Measurements from ENCODE around the gene SKAP1.
"Not testable (repeated sequence)": the region's sequence is repeated elsewhere in the genome, so short reads cannot be mapped to it uniquely, and the experiment has no call there.

The SKAP1 gene

GRCh38 chr17:48348352-48348751 lies 81.7 kb downstream of the SKAP1 start:
- Mint-ChIP-seq H3K4me3 (no peak overlapping the region), H3K36me3 (ENCODE audit: low read depth) (no peaks in the 10 kb centered on the region), H3K27ac (no peak overlapping the region), H3K27me3 (ENCODE audit: low read depth, poor library complexity) (peaks cover 4% of the 10 kb centered on the region), H3K9me3 (peaks cover 7% of the 10 kb centered on the region), H3K4me1 (peaks cover 16% of the 10 kb centered on the region)
- DNase-seq, result no peak
- no peak for TF ChIP-seq CTCF (IDR thresholded peaks at IDR 0.05)

- DNase-seq, result no peak
- H3K4me1 Mint-ChIP-seq, result peaks cover 15% of the 10 kb centered on the region
- H3K9me3 Mint-ChIP-seq, result peaks cover 7% of the 10 kb centered on the region
- H3K27me3 Mint-ChIP-seq (ENCODE audit: low read depth, poor library complexity), result peaks cover 4% of the 10 kb centered on the region
- no peak for TF ChIP-seq CTCF (IDR thresholded peaks at IDR 0.05)
- no peak overlapping the region for H3K4me3 Mint-ChIP-seq
- H3K36me3 Mint-ChIP-seq (ENCODE audit: low read depth), result no peaks in the 10 kb centered on the region
- H3K27ac Mint-ChIP-seq, result no peak overlapping the region
These were observed 82.8 kb downstream of the SKAP1 start for GRCh38 chr17:48347177-48347576.

- Mint-ChIP-seq H3K9me3 (peaks cover 7% of the 10 kb centered on the region), H3K27ac (no peak overlapping the region), H3K36me3 (ENCODE audit: low read depth) (no peaks in the 10 kb centered on the region)
These were observed 85.8 kb downstream of the SKAP1 start for GRCh38 chr17:48344251-48344650.

GRCh38 chr17:48340916-48341315 lies 89.1 kb downstream of the SKAP1 start:
- no peaks in the 10 kb centered on the region for H3K36me3 Mint-ChIP-seq (ENCODE audit: low read depth)
- no peak for TF ChIP-seq CTCF (IDR thresholded peaks at IDR 0.05)
- H3K27me3 Mint-ChIP-seq (ENCODE audit: low read depth, poor library complexity), result no peaks in the 10 kb centered on the region
- DNase-seq, result no peak
- no peaks in the 10 kb centered on the region for H3K9me3 Mint-ChIP-seq
- no peak overlapping the region for H3K27ac Mint-ChIP-seq
- no peak overlapping the region for H3K4me3 Mint-ChIP-seq
- H3K4me1 Mint-ChIP-seq, result peaks cover 30% of the 10 kb centered on the region

More at GRCh38 chr17:48344251-48344650, 85.8 kb downstream of the SKAP1 start:
- DNase-seq, result no peak
- peaks cover 5% of the 10 kb centered on the region for H3K4me1 Mint-ChIP-seq
- H3K27me3 Mint-ChIP-seq (ENCODE audit: low read depth, poor library complexity), result no peaks in the 10 kb centered on the region
- no peak for TF ChIP-seq CTCF (IDR thresholded peaks at IDR 0.05)
- no peak overlapping the region for H3K4me3 Mint-ChIP-seq

- no peak for TF ChIP-seq CTCF (IDR thresholded peaks at IDR 0.05)
- no peak for DNase-seq
- Mint-ChIP-seq H3K36me3 (ENCODE audit: low read depth) (no peaks in the 10 kb centered on the region), H3K27ac (no peak overlapping the region), H3K27me3 (ENCODE audit: low read depth, poor library complexity) (no peaks in the 10 kb centered on the region), H3K4me1 (peaks cover 48% of the 10 kb centered on the region), H3K4me3 (no peak overlapping the region), H3K9me3 (no peaks in the 10 kb centered on the region)
These were observed 91.3 kb downstream of the SKAP1 start for GRCh38 chr17:48338720-48339119.

- H3K9me3 Mint-ChIP-seq; H3K36me3 Mint-ChIP-seq (ENCODE audit: low read depth); H3K27ac Mint-ChIP-seq; DNase-seq; H3K27me3 Mint-ChIP-seq (ENCODE audit: low read depth, poor library complexity); H3K4me3 Mint-ChIP-seq: not testable (repeated sequence)
- H3K4me1 Mint-ChIP-seq, result peaks cover 54% of the 10 kb centered on the region
These were observed 92.1 kb downstream of the SKAP1 start for GRCh38 chr17:48337903-48338302.

Measured in nephron progenitor cell (in vitro differentiated cells).